ENCODE data around the gene PANK1.

Gene PANK1

DNA sequence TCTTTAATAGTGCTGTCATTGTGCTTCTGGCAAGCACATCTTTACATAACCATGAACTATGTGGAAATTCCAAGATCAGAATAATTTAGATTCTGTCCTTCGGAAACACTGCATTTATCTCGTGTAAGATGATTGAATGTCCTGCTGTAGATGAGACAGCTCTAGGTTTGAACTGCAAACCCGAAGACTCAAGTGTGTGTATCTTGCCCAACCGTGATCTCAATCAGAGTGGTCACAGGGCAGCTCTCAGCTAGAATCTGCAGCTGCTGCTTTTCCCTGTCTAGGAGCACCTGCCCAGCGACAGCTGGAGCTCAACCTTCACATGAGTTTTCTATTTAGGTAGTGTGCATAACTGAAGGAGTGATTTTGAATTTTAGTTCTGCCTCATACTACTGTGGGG is 38.8 kb upstream of the PANK1 start:
- no peak overlapping the region for H3K4me3 ChIP-seq (replicated peaks; ENCODE audit: insufficient read depth, low read length)
- TF ChIP-seq GABPA (IDR thresholded peaks at IDR 0.05; ENCODE audit: low read depth) (no peak), POLR2AphosphoS5 (IDR thresholded peaks at IDR 0.05; ENCODE audit: low read depth) (no peak), SPI1 (IDR thresholded peaks at IDR 0.05; ENCODE audit: borderline replicate concordance, low read depth) (no peak)
- TF ChIP-seq, protein P1, sequence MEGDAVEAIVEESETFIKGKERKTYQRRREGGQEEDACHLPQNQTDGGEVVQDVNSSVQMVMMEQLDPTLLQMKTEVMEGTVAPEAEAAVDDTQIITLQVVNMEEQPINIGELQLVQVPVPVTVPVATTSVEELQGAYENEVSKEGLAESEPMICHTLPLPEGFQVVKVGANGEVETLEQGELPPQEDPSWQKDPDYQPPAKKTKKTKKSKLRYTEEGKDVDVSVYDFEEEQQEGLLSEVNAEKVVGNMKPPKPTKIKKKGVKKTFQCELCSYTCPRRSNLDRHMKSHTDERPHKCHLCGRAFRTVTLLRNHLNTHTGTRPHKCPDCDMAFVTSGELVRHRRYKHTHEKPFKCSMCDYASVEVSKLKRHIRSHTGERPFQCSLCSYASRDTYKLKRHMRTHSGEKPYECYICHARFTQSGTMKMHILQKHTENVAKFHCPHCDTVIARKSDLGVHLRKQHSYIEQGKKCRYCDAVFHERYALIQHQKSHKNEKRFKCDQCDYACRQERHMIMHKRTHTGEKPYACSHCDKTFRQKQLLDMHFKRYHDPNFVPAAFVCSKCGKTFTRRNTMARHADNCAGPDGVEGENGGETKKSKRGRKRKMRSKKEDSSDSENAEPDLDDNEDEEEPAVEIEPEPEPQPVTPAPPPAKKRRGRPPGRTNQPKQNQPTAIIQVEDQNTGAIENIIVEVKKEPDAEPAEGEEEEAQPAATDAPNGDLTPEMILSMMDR (IDR thresholded peaks at IDR 0.05; ENCODE audit: insufficient read depth, low read length), result no peak
- TF ChIP-seq, protein P2, sequence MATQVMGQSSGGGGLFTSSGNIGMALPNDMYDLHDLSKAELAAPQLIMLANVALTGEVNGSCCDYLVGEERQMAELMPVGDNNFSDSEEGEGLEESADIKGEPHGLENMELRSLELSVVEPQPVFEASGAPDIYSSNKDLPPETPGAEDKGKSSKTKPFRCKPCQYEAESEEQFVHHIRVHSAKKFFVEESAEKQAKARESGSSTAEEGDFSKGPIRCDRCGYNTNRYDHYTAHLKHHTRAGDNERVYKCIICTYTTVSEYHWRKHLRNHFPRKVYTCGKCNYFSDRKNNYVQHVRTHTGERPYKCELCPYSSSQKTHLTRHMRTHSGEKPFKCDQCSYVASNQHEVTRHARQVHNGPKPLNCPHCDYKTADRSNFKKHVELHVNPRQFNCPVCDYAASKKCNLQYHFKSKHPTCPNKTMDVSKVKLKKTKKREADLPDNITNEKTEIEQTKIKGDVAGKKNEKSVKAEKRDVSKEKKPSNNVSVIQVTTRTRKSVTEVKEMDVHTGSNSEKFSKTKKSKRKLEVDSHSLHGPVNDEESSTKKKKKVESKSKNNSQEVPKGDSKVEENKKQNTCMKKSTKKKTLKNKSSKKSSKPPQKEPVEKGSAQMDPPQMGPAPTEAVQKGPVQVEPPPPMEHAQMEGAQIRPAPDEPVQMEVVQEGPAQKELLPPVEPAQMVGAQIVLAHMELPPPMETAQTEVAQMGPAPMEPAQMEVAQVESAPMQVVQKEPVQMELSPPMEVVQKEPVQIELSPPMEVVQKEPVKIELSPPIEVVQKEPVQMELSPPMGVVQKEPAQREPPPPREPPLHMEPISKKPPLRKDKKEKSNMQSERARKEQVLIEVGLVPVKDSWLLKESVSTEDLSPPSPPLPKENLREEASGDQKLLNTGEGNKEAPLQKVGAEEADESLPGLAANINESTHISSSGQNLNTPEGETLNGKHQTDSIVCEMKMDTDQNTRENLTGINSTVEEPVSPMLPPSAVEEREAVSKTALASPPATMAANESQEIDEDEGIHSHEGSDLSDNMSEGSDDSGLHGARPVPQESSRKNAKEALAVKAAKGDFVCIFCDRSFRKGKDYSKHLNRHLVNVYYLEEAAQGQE (IDR thresholded peaks at IDR 0.05; ENCODE audit: insufficient replicate concordance, low read depth), result no peak
- H3K27ac ChIP-seq (replicated peaks), result no peak overlapping the region
- DNase-seq (ENCODE audit: low read depth in 1 of 2, low spot score in 1 of 2), result no peak
- H3K27me3 ChIP-seq (ENCODE audit: insufficient read depth, poor library complexity, severe bottlenecking), result no peaks in the 10 kb centered on the region

DNA sequence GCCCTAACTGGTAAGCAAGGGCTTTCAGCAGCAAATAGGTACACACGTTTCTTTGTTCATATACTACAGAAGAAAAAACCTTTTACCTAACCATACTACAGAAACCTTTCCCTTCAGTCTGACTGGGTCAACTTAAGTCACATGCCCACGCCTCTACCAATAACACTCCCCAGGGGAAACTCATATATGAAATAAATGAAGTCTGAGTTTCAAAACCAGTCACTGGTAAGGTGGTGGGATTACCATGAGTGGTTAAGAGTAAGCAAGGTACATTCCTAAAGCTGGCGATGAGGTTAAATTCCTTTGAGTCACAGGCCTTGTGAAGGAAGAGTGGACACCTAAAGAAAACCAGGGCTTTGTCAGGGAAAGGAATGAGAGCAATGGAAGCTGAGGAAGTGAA is 34.9 kb upstream of the PANK1 start:
- no peak for DNase-seq (ENCODE audit: low read depth in 1 of 2, low spot score in 1 of 2)
- Histone ChIP-seq H3K27me3 (ENCODE audit: insufficient read depth, poor library complexity, severe bottlenecking) (no peaks in the 10 kb centered on the region), H3K4me3 (replicated peaks; ENCODE audit: insufficient read depth, low read length) (no peak overlapping the region), H3K27ac (replicated peaks) (no peak overlapping the region)
- TF ChIP-seq SPI1 (IDR thresholded peaks at IDR 0.05; ENCODE audit: borderline replicate concordance, low read depth), result no peak
- no peak for TF ChIP-seq GABPA (IDR thresholded peaks at IDR 0.05; ENCODE audit: low read depth)
- TF ChIP-seq, protein P1 (IDR thresholded peaks at IDR 0.05; ENCODE audit: insufficient read depth, low read length), result no peak
- TF ChIP-seq POLR2AphosphoS5 (IDR thresholded peaks at IDR 0.05; ENCODE audit: low read depth), result no peak
- TF ChIP-seq, protein P2 (IDR thresholded peaks at IDR 0.05; ENCODE audit: insufficient replicate concordance, low read depth), result no peak

DNA sequence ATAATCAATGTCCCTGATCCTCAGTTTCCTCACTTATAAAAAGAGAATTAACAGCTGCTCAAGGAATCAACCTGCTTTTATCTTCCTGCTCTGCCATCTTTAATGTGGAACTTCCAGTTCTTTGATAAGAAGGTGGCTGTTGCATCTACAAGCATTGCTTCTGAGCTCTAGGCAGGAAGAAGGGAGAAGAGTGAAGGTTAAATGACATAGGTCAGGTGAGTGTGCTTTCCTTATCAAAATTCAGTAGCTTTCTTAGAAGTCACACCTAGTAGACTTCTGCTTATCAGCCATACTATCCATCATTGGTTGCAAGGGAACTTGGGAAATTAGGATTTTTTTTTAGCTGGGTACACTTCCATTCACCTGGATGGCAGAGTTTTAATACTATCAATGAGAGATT is 32.3 kb upstream of the PANK1 start:
- TF ChIP-seq, protein P1 (IDR thresholded peaks at IDR 0.05; ENCODE audit: insufficient read depth, low read length), result no peak
- TF ChIP-seq GABPA (IDR thresholded peaks at IDR 0.05; ENCODE audit: low read depth), result no peak
- TF ChIP-seq, protein P2 (IDR thresholded peaks at IDR 0.05; ENCODE audit: insufficient replicate concordance, low read depth), result no peak
- no peak for TF ChIP-seq SPI1 (IDR thresholded peaks at IDR 0.05; ENCODE audit: borderline replicate concordance, low read depth)
- no peak for TF ChIP-seq POLR2AphosphoS5 (IDR thresholded peaks at IDR 0.05; ENCODE audit: low read depth)
- H3K4me3 ChIP-seq (replicated peaks; ENCODE audit: insufficient read depth, low read length), result no peak overlapping the region
- no peak for DNase-seq (ENCODE audit: low read depth in 1 of 2, low spot score in 1 of 2)
- no peaks in the 10 kb centered on the region for H3K27me3 ChIP-seq (ENCODE audit: insufficient read depth, poor library complexity, severe bottlenecking)
- H3K27ac ChIP-seq (replicated peaks), result no peak overlapping the region
